Uterus (tissue), 4 donors: Measurements from ENCODE around the gene PLCG2. TPM values are rescaled to one million over a fixed set of nuclear protein-coding genes. Genes with fewer than 3 reads are reported as not detected.

Experiments used
- DNase-seq, 2 donors: peaks; one replicate each; pipeline ENCODE4 v3.0.0-alpha.2; 2019 to 2020
- H3K27ac ChIP-seq, 2 donors: fragments of 200-600 bp; sonication (generic); 1 replicate in 1 of 2; 2 replicates in 1 of 2; pipeline ENCODE4 v1.5.1; 2016 to 2018
- H3K27me3 ChIP-seq, 2 donors: fragments of 200-600 bp; sonication (generic); one replicate each; pipeline ENCODE4 v1.5.1; 2018 to 2019; ENCODE audit warnings: control low read depth in 1 of 2
- H3K36me3 ChIP-seq, 2 donors: fragments of 200-600 bp; sonication (generic); one replicate each; pipeline ENCODE4 v1.5.1; 2019; ENCODE audit warnings: control low read depth in 1 of 2
- H3K4me1 ChIP-seq, 2 donors: fragments of 200-600 bp; sonication (generic); one replicate each; pipeline ENCODE4 v1.5.1; 2018 to 2019; ENCODE audit warnings: control low read depth in 1 of 2
- H3K4me3 ChIP-seq, 2 donors: fragments of 200-600 bp; sonication (generic); 1 replicate in 1 of 2; 2 replicates in 1 of 2; pipeline ENCODE4 v1.5.1; 2018 to 2019; ENCODE audit warnings: mild to moderate bottlenecking in 1 of 2
- H3K9me3 ChIP-seq, 2 donors: fragments of 200-600 bp; sonication (generic); one replicate each; pipeline ENCODE4 v1.5.1; 2019; ENCODE audit warnings: control low read depth in 1 of 2
- CTCF ChIP-seq, 4 experiments: fragments of 200-600 bp in 2 of 4; fragments of 450-650 bp in 2 of 4; sonication (generic) in 2 of 4; IDR thresholded peaks; one replicate each; pipeline ENCODE4 v1.5.1; 2016 to 2019; ENCODE audit warnings: antibody characterized with exemption in 4 of 4, mild to moderate bottlenecking in 2 of 4, moderate library complexity in 1 of 4
- POLR2A ChIP-seq, 2 donors: fragments of 450-650 bp; IDR thresholded peaks; one replicate each; pipeline ENCODE4 v1.6.1; 2016; ENCODE audit warnings: antibody characterized with exemption in 2 of 2, mild to moderate bottlenecking in 1 of 2, moderate library complexity in 1 of 2
- intact Hi-C: fragments of 100-400 bp; cut with DNase I; formaldehyde crosslinking; loops from one replicate; pipeline ENCODE4 v1.15.1; 2023; ENCODE audit warnings: low total_unique reads
- total RNA-seq, 4 donors: library from RNA; depleted of rRNA in 3 of 4; stranded (reverse); fragments of >200 nt in 3 of 4; gene quantifications; one replicate each; pipeline versions ENCODE4 v1.1.0 to v1.2.4, GENCODE V29; 2014 to 2023
- donor health status: DM: yes; HTN: yes; CAD: no.

PLCG2 gene
- total RNA-seq, 4 donors from 2014 or later, result 11.2 to 39.4 (median 18.8) TPM

GRCh38 chr16:81908466-81909262, 129.6 kb downstream of the PLCG2 start:
- Histone ChIP-seq H3K27me3 (no peaks in the 10 kb centered on the region), H3K27ac (no peak overlapping the region), H3K36me3 (no peaks in the 10 kb centered on the region), H3K9me3 (no peaks in the 10 kb centered on the region), H3K4me1 (no peaks in the 10 kb centered on the region), H3K4me3 (no peak overlapping the region)
- TF ChIP-seq POLR2A (IDR thresholded peaks at IDR 0.05), result no peak
- TF ChIP-seq CTCF (IDR thresholded peaks at IDR 0.05), result no peak
- no peak for DNase-seq
- intact Hi-C loops, result no loop called here

GRCh38 chr16:81910366-81910885, 131.3 kb downstream of the PLCG2 start:
- Histone ChIP-seq H3K4me3 (no peak overlapping the region), H3K9me3 (no peaks in the 10 kb centered on the region), H3K27ac (no peak overlapping the region), H3K36me3 (no peaks in the 10 kb centered on the region), H3K27me3 (no peaks in the 10 kb centered on the region), H3K4me1 (no peaks in the 10 kb centered on the region)
- TF ChIP-seq CTCF (IDR thresholded peaks at IDR 0.05) (no peak), POLR2A (IDR thresholded peaks at IDR 0.05) (no peak)
- no peak for DNase-seq
- intact Hi-C loops, result no loop called here

- intact Hi-C loops, result no loop called here
- Histone ChIP-seq H3K27me3 (no peaks in the 10 kb centered on the region), H3K9me3 (no peaks in the 10 kb centered on the region), H3K27ac (no peak overlapping the region), H3K36me3 (no peaks in the 10 kb centered on the region), H3K4me3 (no peak overlapping the region), H3K4me1 (no peaks in the 10 kb centered on the region)
- DNase-seq, result no peak
- TF ChIP-seq POLR2A (IDR thresholded peaks at IDR 0.05), result no peak
- no peak for TF ChIP-seq CTCF (IDR thresholded peaks at IDR 0.05)
Observed at GRCh38 chr16:81912395-81912794, 133.3 kb downstream of the PLCG2 start.

GRCh38 chr16:81913222-81913621, 134.1 kb downstream of the PLCG2 start:
- no peak for DNase-seq
- Histone ChIP-seq H3K4me1 (no peaks in the 10 kb centered on the region), H3K4me3 (no peak overlapping the region), H3K27me3 (no peaks in the 10 kb centered on the region), H3K27ac (no peak overlapping the region), H3K36me3 (no peaks in the 10 kb centered on the region), H3K9me3 (no peaks in the 10 kb centered on the region)
- intact Hi-C loops, result no loop called here
- no peak for TF ChIP-seq CTCF (IDR thresholded peaks at IDR 0.05)

- H3K27me3 ChIP-seq, result no peaks in the 10 kb centered on the region
- no peaks in the 10 kb centered on the region for H3K4me1 ChIP-seq
- no peak overlapping the region for H3K27ac ChIP-seq
- TF ChIP-seq POLR2A (IDR thresholded peaks at IDR 0.05), result no peak
- no peak for TF ChIP-seq CTCF (IDR thresholded peaks at IDR 0.05)
- no peaks in the 10 kb centered on the region for H3K9me3 ChIP-seq
- H3K4me3 ChIP-seq, result no peak overlapping the region
- DNase-seq, result no peak
- intact Hi-C loops, result no loop called here
- no peaks in the 10 kb centered on the region for H3K36me3 ChIP-seq
Observed at GRCh38 chr16:81917375-81917774, 138.3 kb downstream of the PLCG2 start.
